ENCODE measurements around the gene TBC1D19. TPM values are rescaled to one million over a fixed set of nuclear protein-coding genes. Genes with fewer than 3 reads are reported as not detected.

The TBC1D19 gene
- total RNA-seq, 2 experiments from 2014 or later: 4.3 to 8.0 TPM

DNA sequence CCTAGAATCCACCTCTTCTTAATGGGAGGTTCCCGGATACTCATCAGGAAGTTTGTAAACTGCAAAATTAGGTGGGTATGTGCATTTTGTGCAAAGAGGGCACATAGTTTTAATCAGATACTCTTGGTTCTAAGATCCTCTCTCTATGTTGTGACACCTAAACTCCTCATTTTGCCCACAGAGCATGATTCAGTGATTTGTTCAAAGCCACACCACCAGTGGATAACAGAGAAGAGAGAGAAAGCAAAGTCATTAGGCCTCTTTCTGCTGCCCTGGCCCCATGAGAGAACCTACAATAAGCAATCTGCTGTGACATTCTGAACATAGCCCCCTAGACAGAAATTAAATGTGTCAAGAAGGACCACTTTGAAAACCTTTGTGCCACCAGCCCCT lies 204.5 kb downstream of the TBC1D19 start:
- no peak for ATAC-seq
- peaks cover 3% of the 10 kb centered on the region for H3K4me1 Mint-ChIP-seq
- CTCF ChIA-PET: no interaction called here

GRCh38 chr4:26789208-26789607 lies 205.3 kb downstream of the TBC1D19 start:
- Mint-ChIP-seq H3K4me3 (no peak overlapping the region), H3K27me3 (peaks cover 2% of the 10 kb centered on the region), H3K9me3 (ENCODE audit: low read depth) (no peaks in the 10 kb centered on the region), H3K27ac (no peak overlapping the region), H3K4me1 (peaks cover 3% of the 10 kb centered on the region), H3K36me3 (no peaks in the 10 kb centered on the region)
- ATAC-seq: no peak
- no peak for DNase-seq
- CTCF ChIA-PET: no interaction called here

More for the DNA sequence above, 204.5 kb downstream of the TBC1D19 start:
- Mint-ChIP-seq H3K9me3 (ENCODE audit: low read depth) (no peaks in the 10 kb centered on the region), H3K4me3 (no peak overlapping the region), H3K27me3 (peaks cover 2% of the 10 kb centered on the region), H3K36me3 (no peaks in the 10 kb centered on the region), H3K27ac (no peak overlapping the region)
- DNase-seq: no peak

DNA sequence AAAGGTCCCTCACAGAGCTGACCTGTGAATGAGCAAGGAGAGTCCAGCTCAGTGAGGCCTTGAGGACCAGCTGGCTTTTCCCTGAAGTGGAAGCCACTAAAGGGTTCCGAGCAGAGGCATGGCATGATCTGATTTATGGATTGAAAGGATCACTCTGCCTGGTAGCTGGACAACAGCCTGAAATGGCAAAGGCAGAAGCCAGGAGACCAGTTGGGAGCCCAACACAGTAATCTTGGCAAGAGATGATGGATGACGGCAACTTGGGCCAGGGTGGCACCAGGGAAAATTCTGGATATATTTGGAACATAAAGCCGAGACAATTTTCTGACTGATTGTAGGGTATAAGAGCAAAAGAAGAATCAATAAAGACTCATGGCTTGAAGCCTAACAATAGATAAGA lies 207.5 kb downstream of the TBC1D19 start:
- CTCF ChIA-PET: no interaction called here
- Mint-ChIP-seq H3K27me3 (peaks cover 5% of the 10 kb centered on the region), H3K4me1 (peaks cover 3% of the 10 kb centered on the region), H3K4me3 (no peak overlapping the region), H3K36me3 (no peaks in the 10 kb centered on the region), H3K9me3 (ENCODE audit: low read depth) (no peaks in the 10 kb centered on the region), H3K27ac (no peak overlapping the region)
- no peak for ATAC-seq
- DNase-seq: no peak

DNA sequence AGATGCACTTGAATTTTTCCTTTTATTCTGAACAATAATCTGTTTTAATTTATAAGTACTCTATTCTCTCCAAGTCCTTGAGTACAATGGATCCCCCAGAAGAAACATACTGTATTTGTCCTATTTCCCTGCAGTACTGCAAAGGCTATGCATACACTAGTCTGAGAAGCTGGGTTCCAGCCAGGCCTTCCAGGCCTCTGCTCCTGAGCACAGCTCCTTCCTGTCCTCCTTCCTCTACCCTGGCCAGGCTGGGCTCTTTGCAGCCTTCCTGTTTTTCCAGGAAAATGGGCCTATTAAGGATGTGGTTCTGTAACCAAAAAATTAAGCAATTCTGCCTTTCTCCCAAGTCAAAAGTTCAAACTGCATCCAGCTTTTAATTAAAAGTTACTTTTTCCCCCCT lies 208.8 kb downstream of the TBC1D19 start:
- no peaks in the 10 kb centered on the region for H3K9me3 Mint-ChIP-seq (ENCODE audit: low read depth)
- H3K4me1 Mint-ChIP-seq: peaks cover 3% of the 10 kb centered on the region
- H3K27me3 Mint-ChIP-seq: peaks cover 8% of the 10 kb centered on the region
- H3K4me3 Mint-ChIP-seq: no peak overlapping the region
- DNase-seq (no peak), ATAC-seq (no peak)
- no peak overlapping the region for H3K27ac Mint-ChIP-seq
- CTCF ChIA-PET: no interaction called here
- H3K36me3 Mint-ChIP-seq: no peaks in the 10 kb centered on the region

DNA sequence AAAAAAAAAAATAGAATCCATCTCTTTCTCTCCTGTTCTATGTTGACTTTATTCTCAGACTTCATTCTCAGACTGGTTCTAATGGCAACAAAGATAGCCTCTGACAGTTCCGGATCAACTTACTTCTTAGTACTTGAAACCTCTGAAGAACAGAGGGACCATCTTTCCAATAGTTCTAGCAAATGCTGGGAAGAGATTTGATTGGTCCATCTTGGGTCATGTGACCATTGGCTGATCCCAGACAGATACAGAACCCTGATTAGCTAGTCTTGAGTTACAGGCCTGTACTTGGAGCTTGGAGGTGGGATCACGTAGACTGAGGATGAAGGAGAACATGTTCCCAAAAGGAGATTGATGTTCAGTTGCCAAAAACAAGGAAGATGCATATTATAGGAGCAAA lies 209.9 kb downstream of the TBC1D19 start:
- ATAC-seq: no peak
- Mint-ChIP-seq H3K4me1 (no peaks in the 10 kb centered on the region), H3K27ac (no peak overlapping the region), H3K9me3 (ENCODE audit: low read depth) (no peaks in the 10 kb centered on the region), H3K4me3 (no peak overlapping the region), H3K27me3 (peaks cover 8% of the 10 kb centered on the region), H3K36me3 (no peaks in the 10 kb centered on the region)
- CTCF ChIA-PET: no interaction called here
- DNase-seq: no peak

- Mint-ChIP-seq H3K4me3 (no peak overlapping the region), H3K27ac (no peak overlapping the region), H3K4me1 (no peaks in the 10 kb centered on the region), H3K27me3 (peaks cover 6% of the 10 kb centered on the region), H3K36me3 (no peaks in the 10 kb centered on the region), H3K9me3 (ENCODE audit: low read depth) (no peaks in the 10 kb centered on the region)
- DNase-seq (no peak), ATAC-seq (no peak)
- CTCF ChIA-PET: interaction anchor here (1.2 kb wide), 1 partner anchor 15 kb away, joined by 3 read pairs; no protein-coding TSS in a partner anchor
Measured at GRCh38 chr4:26796081-26796480, 212.2 kb downstream of the TBC1D19 start.

GRCh38 chr4:26802790-26803189 lies 218.9 kb downstream of the TBC1D19 start:
- ATAC-seq (no peak), DNase-seq (no peak)
- no peaks in the 10 kb centered on the region for H3K4me1 Mint-ChIP-seq
- H3K27me3 Mint-ChIP-seq: no peaks in the 10 kb centered on the region
- H3K9me3 Mint-ChIP-seq (ENCODE audit: low read depth): no peaks in the 10 kb centered on the region
- H3K27ac Mint-ChIP-seq: no peak overlapping the region
- no peaks in the 10 kb centered on the region for H3K36me3 Mint-ChIP-seq
- no peak overlapping the region for H3K4me3 Mint-ChIP-seq
- CTCF ChIA-PET: no interaction called here

GRCh38 chr4:26803211-26803861 lies 219.5 kb downstream of the TBC1D19 start:
- DNase-seq (no peak), ATAC-seq (no peak)
- Mint-ChIP-seq H3K4me3 (no peak overlapping the region), H3K36me3 (no peaks in the 10 kb centered on the region), H3K27ac (no peak overlapping the region), H3K4me1 (no peaks in the 10 kb centered on the region), H3K9me3 (ENCODE audit: low read depth) (no peaks in the 10 kb centered on the region), H3K27me3 (no peaks in the 10 kb centered on the region)
- CTCF ChIA-PET: no interaction called here

DNA sequence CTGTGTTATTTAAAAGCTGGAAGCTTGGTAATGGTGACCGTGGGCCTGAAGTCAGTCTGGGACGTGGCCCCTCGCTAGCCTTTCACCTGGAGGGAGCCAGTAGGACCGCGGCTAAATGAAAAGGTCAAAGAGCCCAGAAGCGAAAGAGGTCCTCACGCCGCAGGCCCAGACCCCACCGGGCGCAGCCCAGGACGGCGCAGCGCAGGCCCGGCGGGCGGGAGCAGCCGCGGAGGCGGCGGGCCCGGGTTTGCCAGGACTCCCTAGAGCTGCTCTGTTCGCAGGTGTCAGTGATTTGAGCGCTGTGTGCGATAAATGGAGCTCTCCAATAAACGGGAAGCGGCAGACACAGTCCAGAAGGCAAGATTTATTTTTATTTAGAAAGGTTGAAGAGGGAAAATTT lies 220.6 kb downstream of the TBC1D19 start:
- H3K36me3 Mint-ChIP-seq: no peaks in the 10 kb centered on the region
- ATAC-seq: no peak
- no peak overlapping the region for H3K4me3 Mint-ChIP-seq

DNA sequence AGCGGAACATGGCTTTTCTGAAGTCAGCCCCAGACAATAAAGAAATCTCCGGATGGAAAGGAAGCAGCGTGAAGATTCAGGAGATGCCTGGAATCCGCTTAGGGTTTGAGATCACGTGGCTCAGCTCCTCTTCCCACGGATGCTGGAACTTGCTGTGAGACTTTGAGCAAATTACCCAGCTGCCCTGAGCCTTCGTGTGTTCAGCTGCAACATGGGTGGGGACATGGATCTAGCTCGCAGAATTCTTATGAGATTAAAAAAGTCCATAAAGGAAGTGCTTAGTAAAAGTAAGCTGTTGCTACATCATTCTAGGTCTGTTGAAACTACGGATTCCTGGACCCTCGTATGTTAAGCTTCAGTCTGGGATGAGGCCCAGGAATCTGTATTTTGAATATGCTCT lies 221.0 kb downstream of the TBC1D19 start:
- CTCF ChIA-PET: no interaction called here
- ATAC-seq: no peak
- H3K27me3 Mint-ChIP-seq: no peaks in the 10 kb centered on the region
- DNase-seq: no peak
- no peaks in the 10 kb centered on the region for H3K36me3 Mint-ChIP-seq
- H3K27ac Mint-ChIP-seq: no peak overlapping the region
- no peak overlapping the region for H3K4me3 Mint-ChIP-seq
- no peaks in the 10 kb centered on the region for H3K4me1 Mint-ChIP-seq
- no peaks in the 10 kb centered on the region for H3K9me3 Mint-ChIP-seq (ENCODE audit: low read depth)

More for the DNA sequence above, 220.6 kb downstream of the TBC1D19 start:
- Mint-ChIP-seq H3K27ac (no peak overlapping the region), H3K9me3 (ENCODE audit: low read depth) (no peaks in the 10 kb centered on the region), H3K4me1 (no peaks in the 10 kb centered on the region), H3K27me3 (no peaks in the 10 kb centered on the region)
- no peak for DNase-seq
- CTCF ChIA-PET: no interaction called here

Other genes with a start within 250 kb of the TBC1D19 start
- not detected for gene CCKAR, start 93.6 kb upstream of the TBC1D19 start, total RNA-seq

Data from activated CD8-positive, alpha-beta memory T cell treated with anti-CD3 and anti-CD28 coated beads, Interleukin-2, amount 10 ng/mL, durations not matched to agents 7 days and 5 days (primary cell).